ENCODE data around the gene SMPD4.
"Not testable (repeated sequence)": the region's sequence is repeated elsewhere in the genome, so short reads cannot be mapped to it uniquely, and the experiment has no call there.

SMPD4 gene, protein sequence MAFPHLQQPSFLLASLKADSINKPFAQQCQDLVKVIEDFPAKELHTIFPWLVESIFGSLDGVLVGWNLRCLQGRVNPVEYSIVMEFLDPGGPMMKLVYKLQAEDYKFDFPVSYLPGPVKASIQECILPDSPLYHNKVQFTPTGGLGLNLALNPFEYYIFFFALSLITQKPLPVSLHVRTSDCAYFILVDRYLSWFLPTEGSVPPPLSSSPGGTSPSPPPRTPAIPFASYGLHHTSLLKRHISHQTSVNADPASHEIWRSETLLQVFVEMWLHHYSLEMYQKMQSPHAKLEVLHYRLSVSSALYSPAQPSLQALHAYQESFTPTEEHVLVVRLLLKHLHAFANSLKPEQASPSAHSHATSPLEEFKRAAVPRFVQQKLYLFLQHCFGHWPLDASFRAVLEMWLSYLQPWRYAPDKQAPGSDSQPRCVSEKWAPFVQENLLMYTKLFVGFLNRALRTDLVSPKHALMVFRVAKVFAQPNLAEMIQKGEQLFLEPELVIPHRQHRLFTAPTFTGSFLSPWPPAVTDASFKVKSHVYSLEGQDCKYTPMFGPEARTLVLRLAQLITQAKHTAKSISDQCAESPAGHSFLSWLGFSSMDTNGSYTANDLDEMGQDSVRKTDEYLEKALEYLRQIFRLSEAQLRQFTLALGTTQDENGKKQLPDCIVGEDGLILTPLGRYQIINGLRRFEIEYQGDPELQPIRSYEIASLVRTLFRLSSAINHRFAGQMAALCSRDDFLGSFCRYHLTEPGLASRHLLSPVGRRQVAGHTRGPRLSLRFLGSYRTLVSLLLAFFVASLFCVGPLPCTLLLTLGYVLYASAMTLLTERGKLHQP

DNA sequence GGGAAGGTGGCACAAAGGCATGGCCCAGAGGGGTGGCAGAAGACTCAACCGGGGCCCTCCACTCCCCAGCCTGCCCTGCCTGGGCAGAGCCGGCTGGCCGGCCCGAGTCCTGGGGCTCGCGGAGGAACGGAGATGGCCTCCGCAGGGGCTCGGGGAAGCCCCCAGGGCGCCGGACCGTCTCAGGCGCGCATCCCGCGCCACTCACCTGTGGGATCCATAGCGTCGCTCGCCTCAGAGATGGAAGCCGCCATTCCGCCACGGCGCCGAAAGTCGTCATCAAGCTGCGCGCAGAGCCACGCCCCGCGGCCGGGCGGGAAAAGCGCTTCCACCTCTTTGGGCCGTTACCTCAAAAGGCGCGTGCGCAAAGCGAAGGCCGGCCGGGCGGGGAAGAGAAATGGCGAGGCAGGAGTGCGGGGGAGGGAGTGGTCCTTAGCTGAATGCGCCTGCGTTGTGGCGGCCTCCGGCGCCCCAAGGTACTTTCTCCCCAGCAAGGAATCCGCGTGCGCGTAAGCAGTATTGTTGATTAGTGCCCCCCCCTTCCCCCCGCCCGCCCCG, at the start of gene SMPD4:
Gene SMPD4 (minus strand): TSS at position 278 of the 555 bp plus-strand sequence. CDS start 5,010 bp downstream, outside the sequence.
- DNase-seq (ENCODE audit: low read depth in 2 of 2): peak; percentile 96 to 97

DNA sequence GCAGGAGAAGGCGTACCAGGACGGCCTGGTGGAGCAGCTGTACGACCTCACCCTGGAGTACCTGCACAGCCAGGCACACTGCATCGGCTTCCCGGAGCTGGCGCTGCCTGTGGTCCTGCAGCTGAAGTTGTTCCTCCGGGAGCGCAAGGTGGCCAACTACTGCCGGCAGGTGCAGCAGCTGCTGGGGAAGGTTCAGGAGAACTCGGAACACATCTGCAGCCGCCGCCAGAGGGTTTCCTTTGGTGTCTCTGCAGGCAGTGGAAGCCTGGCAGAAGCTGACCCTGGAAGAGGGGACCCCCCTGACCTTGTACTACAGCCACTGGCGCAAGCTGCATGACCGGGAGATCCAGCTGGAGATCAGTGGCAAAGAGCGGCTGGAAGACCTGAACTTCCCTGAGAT, 49.5 kb upstream of the SMPD4 start:
- DNase-seq (ENCODE audit: low read depth in 2 of 2): not testable (repeated sequence)

DNA sequence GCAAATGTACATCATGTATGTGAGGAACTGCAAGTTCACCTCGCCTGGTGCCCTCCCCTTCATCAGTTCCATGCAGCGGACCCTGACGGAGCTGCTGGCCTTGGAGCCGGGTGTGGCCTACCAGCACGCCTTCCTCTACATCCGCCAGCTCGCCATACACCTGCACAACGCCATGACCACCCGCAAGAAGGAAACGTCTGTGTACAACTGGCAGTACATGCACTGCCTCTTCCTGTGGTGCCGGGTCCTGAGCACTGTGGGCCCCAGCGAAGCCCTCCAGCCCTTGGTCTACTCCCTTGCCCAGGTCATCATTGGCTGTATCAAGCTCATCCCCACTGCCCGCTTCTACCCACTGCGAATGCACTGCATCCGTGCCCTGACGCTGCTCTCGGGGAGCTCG, 49.0 kb upstream of the SMPD4 start:
- not testable (repeated sequence) for DNase-seq (ENCODE audit: low read depth in 2 of 2)

DNA sequence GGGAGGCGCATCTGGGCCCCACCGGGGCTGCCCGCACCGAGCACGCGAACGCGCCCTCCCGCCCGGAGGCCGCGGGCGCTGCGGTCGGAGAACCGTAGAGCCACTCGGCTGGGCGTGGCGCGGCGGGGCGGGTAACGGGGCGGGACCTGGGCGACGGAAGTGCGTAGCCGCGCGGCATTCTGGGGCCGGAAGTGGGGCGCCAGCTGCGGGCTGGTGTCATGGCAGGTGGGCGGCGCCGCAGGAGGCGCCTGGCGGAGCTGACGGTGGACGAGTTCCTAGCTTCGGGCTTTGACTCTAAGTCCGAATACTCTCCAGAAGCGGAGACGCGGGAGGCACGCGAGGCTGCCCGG, 47.7 kb upstream of the SMPD4 start:
- DNase-seq (ENCODE audit: low read depth in 2 of 2): not testable (repeated sequence)

DNA sequence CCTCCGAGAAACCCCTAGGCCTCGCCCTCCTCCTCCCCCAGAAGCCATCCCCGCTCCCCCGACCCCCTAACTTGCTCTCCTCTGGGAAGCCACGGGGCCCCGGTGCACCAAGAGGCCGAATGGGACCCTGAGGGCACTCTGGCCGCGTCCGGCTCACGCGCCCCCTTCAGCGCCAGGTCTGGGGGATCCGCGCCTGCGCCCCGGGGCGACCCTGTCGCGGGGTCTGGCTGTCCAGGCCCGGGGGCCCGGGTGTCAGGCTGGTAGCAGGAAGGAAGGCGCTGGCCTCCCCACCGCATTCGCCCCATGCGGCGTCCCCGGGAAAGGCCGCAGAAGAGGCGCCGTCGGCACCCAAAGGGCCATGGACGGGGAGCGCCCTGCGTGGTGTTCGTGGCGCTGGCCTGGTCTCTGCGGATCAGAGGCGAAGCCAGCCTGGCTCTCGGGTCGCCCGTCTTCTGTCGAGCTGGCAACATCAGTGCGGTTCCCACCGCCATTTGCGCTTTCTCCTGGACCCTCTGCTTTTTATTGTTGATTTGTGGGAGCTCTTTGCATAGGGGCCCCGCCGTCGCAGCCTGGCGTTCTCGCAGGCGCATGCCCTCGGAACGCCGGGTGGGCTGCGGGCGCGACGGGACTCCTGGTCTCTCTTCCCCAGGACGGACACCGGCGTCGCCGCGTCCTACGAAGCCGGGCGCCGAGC, 47.2 kb upstream of the SMPD4 start:
- not testable (repeated sequence) for DNase-seq (ENCODE audit: low read depth in 2 of 2)

- DNase-seq (ENCODE audit: low read depth in 2 of 2): not testable (repeated sequence)
Observed at GRCh38 chr2:130228005-130228404, 46.6 kb upstream of the SMPD4 start.

DNA sequence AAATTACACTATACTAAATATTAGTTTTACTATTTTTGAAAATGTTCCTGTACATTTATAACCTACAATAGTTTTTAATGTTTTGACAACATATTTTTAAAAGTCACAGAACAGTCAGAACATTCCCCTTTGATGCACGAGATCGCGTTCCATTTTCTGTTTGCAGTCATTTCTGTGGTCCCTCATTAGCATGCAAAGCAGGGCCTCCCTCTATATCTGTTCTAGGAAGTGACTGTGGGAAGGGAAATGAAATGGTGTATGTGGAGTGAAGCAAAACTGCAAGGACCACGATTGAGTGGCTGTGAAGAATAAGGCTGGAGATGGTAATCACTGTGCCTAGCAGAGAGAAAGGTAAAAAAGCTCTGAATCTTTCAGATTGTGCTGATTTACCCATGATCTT, 41.1 kb upstream of the SMPD4 start:
- not testable (repeated sequence) for DNase-seq (ENCODE audit: low read depth in 2 of 2)

GRCh38 chr2:130220505-130220904, 39.1 kb upstream of the SMPD4 start:
- DNase-seq (ENCODE audit: low read depth in 2 of 2): not testable (repeated sequence)

DNA sequence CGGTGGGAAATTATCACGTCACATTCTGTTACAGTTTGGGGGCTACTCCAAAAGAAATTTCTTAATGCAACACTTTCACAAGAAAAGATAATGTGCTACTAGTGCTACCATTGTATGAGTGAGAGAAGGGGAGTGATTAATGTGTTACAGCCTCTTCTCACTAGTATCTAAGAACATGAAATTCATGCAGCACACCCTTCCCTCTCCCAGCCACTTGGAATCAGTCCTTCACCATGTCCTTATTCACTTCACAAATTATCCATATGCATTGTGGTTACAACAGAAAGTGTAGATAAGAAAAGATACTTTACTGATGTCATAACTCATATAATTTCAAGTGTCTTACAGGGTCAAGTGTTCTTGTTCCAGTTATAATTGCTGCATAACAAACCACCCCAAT, 37.7 kb upstream of the SMPD4 start:
- not testable (repeated sequence) for DNase-seq (ENCODE audit: low read depth in 2 of 2)

GRCh38 chr2:130207051-130207450, 25.6 kb upstream of the SMPD4 start:
- not testable (repeated sequence) for DNase-seq (ENCODE audit: low read depth in 2 of 2)

GRCh38 chr2:130203150-130203549, 21.7 kb upstream of the SMPD4 start:
- not testable (repeated sequence) for DNase-seq (ENCODE audit: low read depth in 2 of 2)

GRCh38 chr2:130202518-130202917, 21.1 kb upstream of the SMPD4 start:
- not testable (repeated sequence) for DNase-seq (ENCODE audit: low read depth in 2 of 2)

- DNase-seq (ENCODE audit: low read depth in 2 of 2): no peak
Observed at GRCh38 chr2:130198343-130198742, 16.9 kb upstream of the SMPD4 start, which contains the start of gene TUBA3E. Gene TUBA3E, minus strand, starts transcription at chr2:130198439. Its CDS starts 79 bp downstream, at chr2:130198360.

DNA sequence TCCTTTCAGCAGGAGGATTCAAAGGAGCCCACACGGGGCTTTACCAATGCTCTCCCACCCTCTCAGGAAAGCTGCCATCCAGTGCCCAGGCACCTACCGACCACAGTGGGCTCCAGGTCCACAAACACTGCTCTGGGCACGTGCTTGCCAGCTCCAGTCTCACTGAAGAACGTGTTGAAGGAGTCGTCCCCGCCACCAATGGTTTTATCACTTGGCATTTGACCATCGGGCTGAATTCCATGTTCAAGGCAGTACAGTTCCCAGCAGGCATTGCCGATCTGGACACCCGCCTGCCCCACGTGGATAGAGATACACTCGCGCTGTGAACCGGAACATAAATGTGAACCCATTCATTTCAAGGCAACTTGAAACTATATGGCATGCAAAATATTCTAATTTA, 14.7 kb upstream of the SMPD4 start:
- not testable (repeated sequence) for DNase-seq (ENCODE audit: low read depth in 2 of 2)

DNA sequence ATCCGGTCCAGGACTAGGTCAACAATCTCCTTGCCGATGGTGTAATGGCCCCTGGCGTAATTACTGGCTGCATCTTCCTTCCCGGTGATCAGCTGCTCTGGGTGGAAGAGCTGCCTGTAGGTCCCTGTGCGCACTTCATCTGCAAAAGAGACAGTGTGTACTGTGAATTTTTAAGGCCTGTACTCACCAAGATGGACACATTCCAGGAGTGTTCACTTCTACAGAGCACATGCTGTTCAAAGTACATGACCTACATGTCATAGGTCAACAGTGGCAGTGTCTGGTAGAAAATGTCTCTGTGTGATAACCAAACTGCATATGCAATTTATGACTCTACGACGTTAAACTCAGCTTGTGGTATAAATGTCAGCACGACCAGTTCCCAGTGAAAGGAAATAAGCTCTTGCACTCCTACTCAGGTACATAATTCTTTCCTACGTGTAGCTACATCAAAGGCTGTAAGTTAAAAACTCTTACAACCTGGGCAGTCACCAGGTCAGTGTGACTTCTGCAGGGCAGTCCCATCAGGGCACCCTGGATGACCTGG, 13.8 kb upstream of the SMPD4 start:
- not testable (repeated sequence) for DNase-seq (ENCODE audit: low read depth in 2 of 2)

GRCh38 chr2:130193824-130194223, 12.4 kb upstream of the SMPD4 start:
- not testable (repeated sequence) for DNase-seq (ENCODE audit: low read depth in 2 of 2)

- not testable (repeated sequence) for DNase-seq (ENCODE audit: low read depth in 2 of 2)
Observed at GRCh38 chr2:130192451-130192850, 11.0 kb upstream of the SMPD4 start.

- not testable (repeated sequence) for DNase-seq (ENCODE audit: low read depth in 2 of 2)
Observed at GRCh38 chr2:130191319-130191718, 9.9 kb upstream of the SMPD4 start.

- DNase-seq (ENCODE audit: low read depth in 2 of 2): no peak
Observed at GRCh38 chr2:130190237-130190636, 8.8 kb upstream of the SMPD4 start.

DNA sequence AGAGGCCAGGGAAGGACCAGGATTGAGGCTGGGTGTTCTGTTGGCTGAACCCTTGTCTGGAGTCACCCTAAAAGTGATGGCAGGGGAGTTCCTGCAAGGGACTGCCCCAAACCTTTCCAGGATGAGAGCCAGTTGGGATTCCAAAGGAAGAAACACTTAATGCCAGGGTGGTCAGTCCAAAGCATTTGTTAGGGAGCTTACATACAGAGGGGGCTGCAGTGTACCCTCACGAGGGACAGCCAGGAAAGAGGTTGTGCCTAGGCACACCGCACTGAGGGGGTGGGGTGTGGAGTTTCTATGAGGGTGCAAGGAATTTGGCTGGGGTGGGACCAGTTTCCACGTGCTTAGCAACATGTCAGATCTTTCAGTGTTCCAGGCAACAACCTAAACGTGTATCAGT, 7.6 kb upstream of the SMPD4 start:
- DNase-seq (ENCODE audit: low read depth in 2 of 2): not testable (repeated sequence)
